Thymus (tissue), 11 donors: ENCODE measurements around the gene TTC39C. TPM values are rescaled to one million over a fixed set of nuclear protein-coding genes. Genes with fewer than 3 reads are reported as not detected.

Experiments used
- DNase-seq, 9 donors: peaks; one replicate each; pipeline ENCODE4 v3.0.0-alpha.2; 2013; ENCODE audit warnings: low spot score in 9 of 9, low read depth in 6 of 9, missing footprints in 1 of 9
- H3K27ac ChIP-seq, 2 donors: one replicate each; pipeline ENCODE4 v1.5.1; 2013; ENCODE audit warnings: control low read depth in 1 of 2, low read depth in 1 of 2, low read length in 1 of 2, mild to moderate bottlenecking in 1 of 2, moderate library complexity in 1 of 2
- H3K27me3 ChIP-seq, 2 donors: one replicate each; pipeline ENCODE4 v1.5.1; 2013; ENCODE audit warnings: low read length in 1 of 2; ENCODE audit not compliant: control insufficient read depth in 2 of 2, insufficient read depth in 1 of 2
- H3K36me3 ChIP-seq, 2 donors: one replicate each; pipeline ENCODE4 v1.5.1; 2013; ENCODE audit warnings: low read length in 1 of 2, mild to moderate bottlenecking in 1 of 2, moderate library complexity in 1 of 2; ENCODE audit not compliant: control insufficient read depth in 2 of 2, insufficient read depth in 2 of 2
- H3K4me1 ChIP-seq, 2 donors: one replicate each; pipeline ENCODE4 v1.5.1; 2013; ENCODE audit warnings: low read length in 2 of 2; ENCODE audit not compliant: control insufficient read depth in 2 of 2, insufficient read depth in 2 of 2
- H3K4me3 ChIP-seq, 2 donors: one replicate each; pipeline ENCODE4 v1.5.1; 2013; ENCODE audit warnings: low read length in 2 of 2, control low read depth in 1 of 2, mild to moderate bottlenecking in 1 of 2
- H3K9me3 ChIP-seq, 2 donors: one replicate each; pipeline ENCODE4 v1.5.1; 2013; ENCODE audit warnings: low read length in 1 of 2, mild to moderate bottlenecking in 1 of 2; ENCODE audit not compliant: control insufficient read depth in 2 of 2, insufficient read depth in 1 of 2
- WGBS: extraction: QIAGEN DNeasy Blood & Tissue Kit; methylation state at CpG from one replicate; pipeline ENCODE4 v1.1.7; 2013; 5-methylcytosine and 5-hydroxymethylcytosine counted together
- polyA plus RNA-seq: library from polyadenylated mRNA; stranded (reverse); fragments of 200-250 nt; gene quantifications from one replicate; pipeline ENCODE4 v1.2.3, GENCODE V29; 2013
- total RNA-seq: library from RNA; stranded (reverse); fragments of 120-200 nt; gene quantifications from one replicate; pipeline ENCODE4 v1.2.4, GENCODE V29; 2013
- donor health status: healthy.

Gene TTC39C
- total and polyA plus RNA-seq, 2 donors: 28.0 to 33.7 TPM

DNA sequence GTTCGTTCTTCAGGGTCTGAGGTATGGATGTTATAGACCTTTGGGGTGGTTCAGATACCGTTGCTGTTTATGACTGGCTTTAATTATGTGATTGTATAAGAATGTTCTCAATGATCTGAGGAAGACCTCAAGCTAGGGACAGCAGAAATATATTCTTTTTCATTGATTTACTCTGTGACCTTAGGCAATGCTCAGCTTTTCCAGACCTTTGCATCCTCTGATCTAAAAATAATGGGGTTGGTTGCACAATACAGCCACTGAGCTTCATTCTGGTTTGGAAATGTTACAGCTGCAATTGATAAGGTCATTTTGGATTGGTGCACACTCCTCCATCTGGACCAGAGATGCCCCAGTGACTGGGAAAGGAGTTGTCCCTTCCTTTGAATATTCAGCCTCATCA lies 107.1 kb downstream of the TTC39C start:
- DNase-seq: no peak
- Histone ChIP-seq H3K4me1 (no peaks in the 10 kb centered on the region), H3K27me3 (no peaks in the 10 kb centered on the region), H3K9me3 (no peaks in the 10 kb centered on the region), H3K4me3 (no peak overlapping the region), H3K36me3 (peaks cover 18 to 46% of the 10 kb centered on the region in 2 donors), H3K27ac (no peak overlapping the region)
- WGBS: 95% methylated on average over 2 of the region's 2 CpGs

DNA sequence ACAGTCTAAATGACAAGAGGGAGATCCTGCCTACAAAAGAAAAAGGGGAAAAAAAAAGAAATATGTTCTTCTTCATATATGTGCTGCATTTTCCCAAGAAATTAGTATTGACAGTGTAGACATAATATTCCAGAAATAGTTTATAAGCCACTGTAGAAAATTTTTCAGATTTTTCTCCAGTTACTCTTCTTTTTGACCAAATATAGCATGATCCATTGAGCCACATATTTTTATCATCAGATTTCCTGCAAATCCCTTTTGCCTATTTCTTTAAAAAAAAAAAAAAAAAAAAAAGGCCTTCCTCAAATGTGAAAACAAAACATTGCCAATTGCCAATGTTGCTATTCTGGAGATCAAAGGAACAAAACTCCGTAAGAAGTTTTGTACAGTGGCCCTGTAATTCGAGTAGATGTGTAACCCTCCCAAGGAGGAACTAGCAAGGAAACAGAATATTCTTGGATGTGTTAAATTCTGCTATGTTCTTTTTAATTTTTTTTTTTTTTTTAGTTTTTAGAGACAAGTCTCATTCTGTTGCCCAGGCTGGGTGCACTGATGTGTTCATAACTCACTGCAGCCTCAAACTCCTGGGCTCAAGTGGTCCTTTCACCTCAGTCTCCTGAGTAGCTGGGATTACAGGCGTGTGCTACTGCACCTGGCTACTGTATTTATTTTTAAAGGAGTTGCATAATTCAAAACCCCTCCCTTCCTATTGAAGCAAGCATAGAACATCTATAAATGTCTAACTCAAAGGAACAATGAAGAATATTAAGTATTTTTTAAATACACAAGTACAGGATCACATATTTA lies 111.8 kb downstream of the TTC39C start:
- no peak for DNase-seq
- 93% methylated on average over 3 of the region's 3 CpGs for WGBS
- H3K36me3 ChIP-seq: peaks cover 27 to 53% of the 10 kb centered on the region in 2 donors
- H3K27me3 ChIP-seq: no peaks in the 10 kb centered on the region
- H3K27ac ChIP-seq: no peak overlapping the region
- no peaks in the 10 kb centered on the region for H3K9me3 ChIP-seq
- H3K4me1 ChIP-seq: no peaks in the 10 kb centered on the region
- H3K4me3 ChIP-seq: no peak overlapping the region

DNA sequence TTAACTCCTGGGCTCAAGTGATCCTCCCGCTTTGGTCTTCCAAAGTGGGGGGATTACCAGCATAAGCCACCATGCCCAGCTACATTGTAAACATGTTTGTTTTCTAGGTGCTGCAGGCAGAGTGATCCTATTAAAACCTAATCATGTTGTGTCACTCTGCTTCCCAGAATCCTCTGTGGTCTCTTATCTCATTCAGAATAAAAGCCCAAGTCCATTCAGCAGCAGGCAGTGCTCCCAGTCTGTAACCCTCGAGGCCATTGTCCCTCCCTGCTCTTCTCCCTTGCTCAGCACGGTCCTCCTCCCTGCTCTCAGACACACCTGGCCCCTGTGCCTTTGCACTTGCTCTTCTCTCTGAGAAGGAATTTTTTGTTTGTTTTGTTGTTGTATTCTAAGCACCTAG lies 113.2 kb downstream of the TTC39C start:
- WGBS: 98% methylated on average over 3 of the region's 3 CpGs
- H3K36me3 ChIP-seq: peaks cover 23 to 51% of the 10 kb centered on the region in 2 donors
- no peak overlapping the region for H3K4me3 ChIP-seq
- no peak overlapping the region for H3K27ac ChIP-seq
- H3K9me3 ChIP-seq: no peaks in the 10 kb centered on the region
- DNase-seq: no peak
- H3K4me1 ChIP-seq: no peaks in the 10 kb centered on the region
- H3K27me3 ChIP-seq: no peaks in the 10 kb centered on the region

DNA sequence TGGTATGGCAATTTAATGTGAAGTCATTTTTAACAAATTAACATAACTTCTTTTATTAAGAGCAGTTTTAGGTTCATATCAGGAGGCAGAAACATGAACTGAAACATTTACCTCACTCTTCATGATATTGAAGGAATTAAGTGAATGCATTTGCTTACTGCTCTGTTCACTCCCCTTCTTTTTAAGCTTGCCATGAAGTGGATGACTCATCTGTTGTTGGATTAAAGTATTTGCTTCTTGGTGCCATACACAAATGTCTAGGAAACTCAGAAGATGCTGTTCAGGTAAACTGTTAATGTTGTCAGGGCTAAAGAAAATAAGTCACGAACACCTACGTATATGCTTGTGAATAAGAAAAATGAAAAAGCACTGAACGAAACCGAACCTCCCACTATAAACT lies 114.1 kb downstream of the TTC39C start:
- H3K27me3 ChIP-seq: no peaks in the 10 kb centered on the region
- peaks cover 22 to 49% of the 10 kb centered on the region in 2 donors for H3K36me3 ChIP-seq
- H3K27ac ChIP-seq: no peak overlapping the region
- no peaks in the 10 kb centered on the region for H3K4me1 ChIP-seq
- WGBS: over 99% methylated on average over 4 of the region's 4 CpGs
- H3K9me3 ChIP-seq: no peaks in the 10 kb centered on the region
- H3K4me3 ChIP-seq: no peak overlapping the region
- no peak for DNase-seq

DNA sequence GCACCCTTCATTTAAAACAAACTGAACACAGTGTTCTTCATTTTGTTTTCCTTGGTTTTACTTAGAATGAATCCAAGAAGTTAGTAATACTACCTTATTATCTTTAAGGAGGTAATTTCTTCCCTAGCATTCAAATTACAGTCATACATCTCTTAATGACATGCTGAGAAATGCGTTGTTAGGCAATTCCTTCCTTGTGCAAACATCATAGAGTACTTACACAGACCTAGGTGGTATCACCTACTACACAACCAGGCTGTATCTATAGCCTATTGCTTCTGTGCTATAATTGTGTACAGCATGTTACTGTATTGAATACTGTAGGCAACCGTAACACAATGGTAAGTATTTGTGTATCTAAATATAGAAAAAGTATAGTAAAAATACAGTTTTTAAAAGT lies 115.9 kb downstream of the TTC39C start:
- Histone ChIP-seq H3K27ac (no peak overlapping the region), H3K4me3 (no peak overlapping the region), H3K27me3 (no peaks in the 10 kb centered on the region), H3K9me3 (no peaks in the 10 kb centered on the region), H3K36me3 (peaks cover 16 to 38% of the 10 kb centered on the region in 2 donors), H3K4me1 (no peaks in the 10 kb centered on the region)
- 99% methylated on average over 2 of the region's 2 CpGs for WGBS
- DNase-seq: no peak

DNA sequence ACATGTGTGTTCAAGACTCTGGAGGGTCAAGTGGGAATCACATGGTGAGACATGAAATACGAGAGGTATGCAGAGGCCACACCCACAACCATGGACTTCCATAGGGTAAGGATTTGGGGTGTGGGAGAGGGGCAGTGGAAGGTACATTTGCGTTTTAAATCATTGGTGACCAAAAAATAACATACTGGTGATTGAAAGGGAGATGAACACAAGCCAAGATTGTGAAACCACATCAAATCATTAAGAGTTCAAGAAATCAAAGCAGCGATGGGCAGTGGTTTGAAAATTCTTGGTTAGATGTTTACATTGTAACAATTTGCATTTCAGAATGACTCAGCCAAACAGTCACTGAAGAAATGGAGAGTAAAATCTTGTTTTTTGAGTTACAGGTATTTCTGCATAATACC lies 122.4 kb downstream of the TTC39C start:
- Histone ChIP-seq H3K27ac (no peak overlapping the region), H3K27me3 (peaks cover 0 to 17% of the 10 kb centered on the region in 2 donors), H3K4me1 (peaks cover 11 to 13% of the 10 kb centered on the region in 2 donors), H3K9me3 (peaks cover 0 to 3% of the 10 kb centered on the region in 2 donors), H3K36me3 (peaks cover 3 to 10% of the 10 kb centered on the region in 2 donors), H3K4me3 (no peak overlapping the region)
- 93% methylated on average over 3 of the region's 3 CpGs for WGBS
- no peak for DNase-seq

DNA sequence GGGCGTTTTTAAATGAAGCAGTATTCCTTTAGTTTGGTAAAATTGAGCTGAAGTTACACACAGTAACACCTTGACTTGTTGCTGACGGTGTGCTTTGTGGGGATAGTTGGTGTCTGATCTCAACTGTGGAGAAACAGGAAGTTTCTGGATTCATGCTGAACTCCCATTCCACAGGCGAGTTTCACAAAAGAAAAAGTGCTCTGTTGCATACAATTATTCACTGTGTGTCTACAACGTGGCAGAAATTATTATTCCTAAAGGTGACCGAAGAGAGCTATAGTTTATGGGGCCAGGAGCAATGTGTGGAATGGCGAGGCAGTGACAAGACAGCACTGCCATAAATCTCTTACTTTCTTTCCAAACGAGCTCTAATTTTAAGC lies 123.8 kb downstream of the TTC39C start:
- Histone ChIP-seq H3K9me3 (peaks cover 0 to 3% of the 10 kb centered on the region in 2 donors), H3K4me3 (peak overlapping the region; percentile 44 to 49), H3K4me1 (peaks cover 11 to 13% of the 10 kb centered on the region in 2 donors), H3K27ac (peak overlapping the region in 1 of 2 donors; percentile 42), H3K27me3 (peaks cover 0 to 17% of the 10 kb centered on the region in 2 donors), H3K36me3 (no peaks in the 10 kb centered on the region)
- DNase-seq: no peak
- 40% methylated on average over 7 of the region's 7 CpGs for WGBS

DNA sequence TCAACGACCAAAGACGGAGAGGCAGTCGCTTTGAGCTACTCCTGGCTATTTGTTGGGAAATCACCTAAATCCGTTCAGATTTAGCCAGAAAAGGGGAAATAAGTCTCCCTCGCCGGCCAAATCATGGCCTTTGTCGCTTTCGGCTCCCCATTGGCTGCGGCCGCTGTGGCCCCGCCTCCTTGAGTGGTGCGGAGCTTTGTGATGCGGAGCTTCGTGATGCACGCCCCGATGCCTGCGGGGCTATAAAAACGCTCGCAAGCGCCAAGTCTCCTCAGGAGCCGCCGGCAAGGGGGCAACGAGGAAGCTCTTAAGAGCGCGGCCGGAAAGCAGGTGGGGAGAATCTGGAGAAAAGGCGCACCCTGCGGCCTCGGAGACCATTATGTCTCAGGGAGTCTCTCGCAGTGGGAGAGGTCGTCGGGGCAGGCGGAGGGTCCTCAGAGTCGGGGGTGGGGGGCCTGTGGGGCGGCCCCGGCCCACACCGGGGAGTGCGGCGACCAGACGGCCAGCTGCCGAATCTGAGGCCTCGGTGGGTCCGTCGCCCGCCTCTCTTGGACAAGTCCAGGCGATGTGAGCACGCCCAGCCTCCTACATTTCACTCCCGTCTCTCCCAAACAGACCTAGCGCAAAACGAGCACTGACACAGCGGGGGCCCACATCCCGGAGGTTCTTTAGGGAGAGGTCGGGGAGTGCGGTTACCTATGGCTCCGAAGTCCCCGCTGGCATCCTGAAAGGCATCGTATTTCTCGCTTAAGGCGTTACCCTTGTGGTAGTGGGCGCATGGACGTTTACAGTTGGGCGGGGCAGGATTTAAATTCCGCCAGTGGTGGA lies 124.4 kb downstream of the TTC39C start, which contains the start of gene CABYR:
TSS of gene CABYR (plus strand) at position 274 of the 828 bp plus-strand sequence. CDS start 4,053 bp downstream, outside the sequence.
- 6% methylated on average over 63 of the region's 63 CpGs for WGBS
- peak in 8 of 9 donors; percentile 18 to 72 (median 46) for DNase-seq
- Histone ChIP-seq H3K36me3 (no peaks in the 10 kb centered on the region), H3K27me3 (peaks cover 0 to 17% of the 10 kb centered on the region in 2 donors), H3K4me1 (peaks cover 11 to 13% of the 10 kb centered on the region in 2 donors), H3K9me3 (peaks cover 0 to 3% of the 10 kb centered on the region in 2 donors), H3K4me3 (peak within 1 kb of the TSS; percentile 44 to 49), H3K27ac (peak within 1 kb of the TSS in 1 of 2 donors; percentile 42)

DNA sequence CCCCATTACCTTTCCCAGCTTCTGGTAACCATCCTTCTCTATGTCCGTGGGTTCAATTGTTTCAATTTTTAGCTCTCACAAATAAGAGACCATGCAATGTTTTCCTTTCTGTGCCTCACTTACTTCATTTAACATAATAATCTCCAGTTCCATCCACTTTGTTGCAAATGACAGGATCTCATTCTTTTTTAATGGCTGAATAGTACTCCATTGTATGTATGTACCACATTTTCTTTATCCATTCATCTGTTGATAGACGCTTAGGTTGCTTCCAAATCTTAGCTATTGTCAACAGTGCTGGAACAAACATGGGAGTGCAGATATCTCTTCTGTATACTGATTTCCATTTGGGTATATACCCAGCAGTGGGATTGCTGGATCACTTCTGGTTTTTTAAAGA lies 126.1 kb downstream of the TTC39C start:
- Histone ChIP-seq H3K27ac (no peak overlapping the region), H3K4me1 (peaks cover 11 to 13% of the 10 kb centered on the region in 2 donors), H3K4me3 (no peak overlapping the region), H3K27me3 (peaks cover 0 to 17% of the 10 kb centered on the region in 2 donors), H3K9me3 (peaks cover 0 to 3% of the 10 kb centered on the region in 2 donors), H3K36me3 (no peaks in the 10 kb centered on the region)
- DNase-seq: no peak
- WGBS: 94% methylated on average over 2 of the region's 2 CpGs
